ENCODE measurements around the gene PDE4D. TPM values are rescaled to one million over a fixed set of nuclear protein-coding genes. Genes with fewer than 3 reads are reported as not detected.

Gene PDE4D
- total RNA-seq, 4 donors from 2014 or later = 35.0 to 121 (median 63.4) TPM

DNA sequence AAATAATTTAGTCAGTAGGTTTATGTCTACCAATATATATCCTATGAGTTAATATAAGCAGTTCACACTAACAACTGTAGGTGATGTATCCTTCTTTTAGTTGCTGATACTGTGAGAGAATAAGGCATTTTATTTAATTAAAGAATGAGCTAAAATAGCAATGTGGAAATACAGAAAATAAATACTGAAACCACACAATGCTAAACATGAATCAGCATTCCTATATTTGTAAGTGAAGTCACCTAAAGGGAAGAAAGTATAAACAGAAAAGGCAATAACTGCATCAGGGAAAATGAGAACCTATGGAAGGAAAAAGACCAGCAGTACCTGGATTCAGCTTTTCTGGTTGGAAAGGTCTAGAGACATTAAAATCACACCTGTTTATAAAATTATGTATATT, 336.0 kb downstream of the PDE4D start:
- Histone ChIP-seq H3K36me3 (no peaks in the 10 kb centered on the region), H3K27ac (no peak overlapping the region), H3K4me1 (no peaks in the 10 kb centered on the region), H3K27me3 (no peaks in the 10 kb centered on the region), H3K4me3 (no peak overlapping the region), H3K9me3 (no peaks in the 10 kb centered on the region)
- TF ChIP-seq EP300 (IDR thresholded peaks at IDR 0.05) = no peak
- TF ChIP-seq POLR2AphosphoS5 (IDR thresholded peaks at IDR 0.05) = no peak
- TF ChIP-seq POLR2A (IDR thresholded peaks at IDR 0.05) = no peak
- TF ChIP-seq, protein P1, sequence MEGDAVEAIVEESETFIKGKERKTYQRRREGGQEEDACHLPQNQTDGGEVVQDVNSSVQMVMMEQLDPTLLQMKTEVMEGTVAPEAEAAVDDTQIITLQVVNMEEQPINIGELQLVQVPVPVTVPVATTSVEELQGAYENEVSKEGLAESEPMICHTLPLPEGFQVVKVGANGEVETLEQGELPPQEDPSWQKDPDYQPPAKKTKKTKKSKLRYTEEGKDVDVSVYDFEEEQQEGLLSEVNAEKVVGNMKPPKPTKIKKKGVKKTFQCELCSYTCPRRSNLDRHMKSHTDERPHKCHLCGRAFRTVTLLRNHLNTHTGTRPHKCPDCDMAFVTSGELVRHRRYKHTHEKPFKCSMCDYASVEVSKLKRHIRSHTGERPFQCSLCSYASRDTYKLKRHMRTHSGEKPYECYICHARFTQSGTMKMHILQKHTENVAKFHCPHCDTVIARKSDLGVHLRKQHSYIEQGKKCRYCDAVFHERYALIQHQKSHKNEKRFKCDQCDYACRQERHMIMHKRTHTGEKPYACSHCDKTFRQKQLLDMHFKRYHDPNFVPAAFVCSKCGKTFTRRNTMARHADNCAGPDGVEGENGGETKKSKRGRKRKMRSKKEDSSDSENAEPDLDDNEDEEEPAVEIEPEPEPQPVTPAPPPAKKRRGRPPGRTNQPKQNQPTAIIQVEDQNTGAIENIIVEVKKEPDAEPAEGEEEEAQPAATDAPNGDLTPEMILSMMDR (IDR thresholded peaks at IDR 0.05) = no peak
- ATAC-seq = no peak

GRCh38 chr5:59555596-59555995, 337.9 kb downstream of the PDE4D start:
- TF ChIP-seq POLR2A (IDR thresholded peaks at IDR 0.05) (no peak), POLR2AphosphoS5 (IDR thresholded peaks at IDR 0.05) (no peak), EP300 (IDR thresholded peaks at IDR 0.05) (no peak)
- TF ChIP-seq, protein P1 (IDR thresholded peaks at IDR 0.05) = no peak
- Histone ChIP-seq H3K27ac (no peak overlapping the region), H3K4me1 (no peaks in the 10 kb centered on the region), H3K27me3 (no peaks in the 10 kb centered on the region), H3K36me3 (no peaks in the 10 kb centered on the region), H3K4me3 (no peak overlapping the region), H3K9me3 (no peaks in the 10 kb centered on the region)
- 75 to 83% methylated on average over 1 to 3 of the region's 3 CpGs for WGBS, 2 donors (ENCODE audit: low coverage in 1 of 2)
- ATAC-seq = no peak

DNA sequence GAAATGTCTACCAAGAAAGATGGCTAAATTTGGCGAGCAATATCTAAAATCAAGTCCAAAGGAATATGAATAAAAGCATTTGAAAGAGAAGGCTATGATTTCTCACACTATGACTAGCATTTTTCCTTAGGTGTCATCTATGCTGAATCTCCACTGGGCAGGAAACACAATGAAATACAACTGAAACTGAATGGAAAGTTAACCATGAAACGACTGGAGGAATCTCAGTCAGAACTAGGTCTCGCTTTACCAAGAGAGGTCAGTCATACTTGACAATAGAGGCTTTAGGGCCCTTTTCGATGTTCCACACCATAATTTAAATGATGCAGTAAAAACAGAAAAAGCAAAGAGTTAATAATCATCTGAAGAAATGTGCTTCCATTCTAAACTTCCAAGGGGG, 339.0 kb downstream of the PDE4D start:
- no peaks in the 10 kb centered on the region for H3K36me3 ChIP-seq
- no peaks in the 10 kb centered on the region for H3K9me3 ChIP-seq
- WGBS, 2 donors (ENCODE audit: low coverage in 1 of 2) = 91 to 93% methylated on average over 4 of the region's 4 CpGs
- no peaks in the 10 kb centered on the region for H3K27me3 ChIP-seq
- TF ChIP-seq EP300 (IDR thresholded peaks at IDR 0.05) = no peak
- no peak for TF ChIP-seq POLR2A (IDR thresholded peaks at IDR 0.05)
- TF ChIP-seq, protein P1 (IDR thresholded peaks at IDR 0.05) = no peak
- TF ChIP-seq POLR2AphosphoS5 (IDR thresholded peaks at IDR 0.05) = no peak
- no peak overlapping the region for H3K4me3 ChIP-seq
- no peak for ATAC-seq
- no peaks in the 10 kb centered on the region for H3K4me1 ChIP-seq
- H3K27ac ChIP-seq = no peak overlapping the region

- no peaks in the 10 kb centered on the region for H3K27me3 ChIP-seq
- TF ChIP-seq EP300 (IDR thresholded peaks at IDR 0.05) = no peak
- TF ChIP-seq, protein P1 (IDR thresholded peaks at IDR 0.05) = no peak
- no peak for TF ChIP-seq POLR2AphosphoS5 (IDR thresholded peaks at IDR 0.05)
- TF ChIP-seq POLR2A (IDR thresholded peaks at IDR 0.05) = no peak
- no peaks in the 10 kb centered on the region for H3K4me1 ChIP-seq
- no peaks in the 10 kb centered on the region for H3K9me3 ChIP-seq
- no peaks in the 10 kb centered on the region for H3K36me3 ChIP-seq
- no peak for ATAC-seq
- no peak overlapping the region for H3K4me3 ChIP-seq
- no peak overlapping the region for H3K27ac ChIP-seq
Observed at GRCh38 chr5:59553992-59554391, 339.5 kb downstream of the PDE4D start.

DNA sequence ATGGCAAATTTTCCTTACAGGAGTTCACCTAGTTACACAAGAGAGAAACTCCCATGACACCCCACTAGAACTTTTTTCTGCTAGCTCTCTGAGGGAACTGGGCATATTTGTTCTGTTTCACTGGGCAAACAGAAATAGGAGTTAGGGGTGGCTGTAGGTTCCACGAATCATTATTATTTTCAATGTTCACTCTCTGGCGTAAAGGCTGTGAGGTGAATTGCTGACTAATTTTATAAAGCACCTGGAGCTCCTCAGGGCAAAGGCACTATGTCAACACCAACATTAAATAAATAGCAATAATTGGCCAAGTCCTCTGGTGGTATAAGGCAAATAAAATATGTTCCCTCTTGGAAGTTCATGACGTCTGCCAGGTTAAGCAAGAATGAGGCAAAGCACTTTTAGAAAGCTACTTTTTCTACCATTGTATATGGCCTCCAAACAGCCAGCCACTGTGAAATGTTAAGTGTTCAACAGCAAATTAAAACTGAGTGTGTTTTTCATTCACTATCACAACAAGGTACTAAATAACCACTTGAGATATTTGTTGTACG, 344.6 kb downstream of the PDE4D start:
- no peak for ATAC-seq

More for the DNA sequence above, 344.6 kb downstream of the PDE4D start:
- Histone ChIP-seq H3K9me3 (no peaks in the 10 kb centered on the region), H3K27me3 (no peaks in the 10 kb centered on the region), H3K36me3 (no peaks in the 10 kb centered on the region), H3K4me1 (peaks cover 0 to 5% (median under 1%) of the 10 kb centered on the region in 3 donors), H3K27ac (no peak overlapping the region), H3K4me3 (no peak overlapping the region)
- TF ChIP-seq EP300 (IDR thresholded peaks at IDR 0.05) = no peak
- no peak for TF ChIP-seq POLR2A (IDR thresholded peaks at IDR 0.05)
- TF ChIP-seq, protein P1 (IDR thresholded peaks at IDR 0.05) = no peak
- no peak for TF ChIP-seq POLR2AphosphoS5 (IDR thresholded peaks at IDR 0.05)
- WGBS, 2 donors (ENCODE audit: low coverage in 1 of 2) = 86 to 94% methylated on average over 3 to 4 of the region's 4 CpGs
